ENCODE measurements around the gene PAQR6. TPM values are rescaled to one million over a fixed set of nuclear protein-coding genes. Genes with fewer than 3 reads are reported as not detected.

Gene PAQR6
- total and polyA plus RNA-seq, 2 of the 8 experiments (the other 6 are each of a cell fraction or from before 2014, with no cell fraction given) = 7.1 to 11.3 TPM

DNA sequence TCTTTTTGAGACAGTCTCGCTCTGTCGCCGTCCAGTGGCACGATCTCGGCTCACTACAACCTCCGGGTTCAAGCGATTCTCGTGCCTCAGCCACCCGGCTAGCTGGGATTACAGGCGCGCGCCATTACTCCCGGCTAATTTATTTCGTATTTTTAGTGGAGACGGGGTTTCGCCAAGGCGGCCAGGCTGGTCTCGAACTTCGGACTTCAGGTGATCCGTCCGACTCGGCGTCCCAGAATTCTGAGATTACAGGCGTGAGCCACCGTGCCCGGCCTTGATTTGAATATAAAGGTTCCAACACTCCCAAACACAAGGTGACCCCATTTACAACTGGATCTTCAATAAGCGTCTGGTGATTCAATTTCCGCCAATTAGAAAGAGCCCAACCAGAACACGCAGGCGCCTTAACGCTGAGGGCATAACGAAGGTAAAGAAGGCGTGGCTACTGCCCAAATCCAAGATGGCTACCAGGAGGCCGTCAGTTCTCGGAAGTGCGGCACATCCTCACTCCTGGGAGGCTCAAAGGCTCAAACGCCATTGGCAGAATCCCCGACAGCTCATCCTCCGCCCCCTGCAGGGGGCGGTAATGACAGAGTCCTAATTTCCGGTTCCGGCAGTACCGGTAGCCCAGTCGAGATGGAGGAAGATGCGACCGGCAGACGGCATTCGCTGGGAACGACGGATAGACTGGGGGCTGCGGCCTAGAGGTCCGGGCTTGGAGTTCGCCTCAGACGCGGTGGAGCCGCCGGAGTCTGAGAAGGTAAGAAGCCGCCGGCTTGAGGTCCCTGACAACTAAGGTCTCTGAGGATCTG, 54.2 kb downstream of the PAQR6 start, which contains the start of gene SLC25A44 (continued):
- TF ChIP-seq, protein P1, sequence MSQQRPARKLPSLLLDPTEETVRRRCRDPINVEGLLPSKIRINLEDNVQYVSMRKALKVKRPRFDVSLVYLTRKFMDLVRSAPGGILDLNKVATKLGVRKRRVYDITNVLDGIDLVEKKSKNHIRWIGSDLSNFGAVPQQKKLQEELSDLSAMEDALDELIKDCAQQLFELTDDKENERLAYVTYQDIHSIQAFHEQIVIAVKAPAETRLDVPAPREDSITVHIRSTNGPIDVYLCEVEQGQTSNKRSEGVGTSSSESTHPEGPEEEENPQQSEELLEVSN (IDR thresholded peaks at IDR 0.05) = 0 out of 2 replicates have a peak, but pooled peaks have one; percentile 28
- TF ChIP-seq TBP (IDR thresholded peaks at IDR 0.05; ENCODE audit: low read depth, low read length) = peak; percentile 90

Other genes with a start within 250 kb of the PAQR6 start
- 190 and 196 TPM in 2 replicates for gene SSR2, start 227.1 kb downstream of the PAQR6 start, total RNA-seq (2021; fragmentation: NEBNext Ultra II Directional; extraction: Animal tissue kit (Norgen Biotek cat#: 25700))
- 411 and 648 TPM in 2 replicates for gene SSR2, start 227.1 kb downstream of the PAQR6 start, polyA plus RNA-seq (2011; rRNA removed)
- 37.7 and 39.8 TPM in 2 replicates for gene UBQLN4, start 194.3 kb downstream of the PAQR6 start, total RNA-seq (2021; fragmentation: NEBNext Ultra II Directional; extraction: Animal tissue kit (Norgen Biotek cat#: 25700))
- gene UBQLN4, start 194.3 kb downstream of the PAQR6 start, polyA plus RNA-seq (2011; rRNA removed) = 47.8 and 52.0 TPM in 2 replicates
- 50.5 and 54.7 TPM in 2 replicates for gene LAMTOR2, start 193.3 kb downstream of the PAQR6 start, total RNA-seq (2021; fragmentation: NEBNext Ultra II Directional; extraction: Animal tissue kit (Norgen Biotek cat#: 25700))
- gene LAMTOR2, start 193.3 kb downstream of the PAQR6 start, polyA plus RNA-seq (2011; rRNA removed) = 122 and 131 TPM in 2 replicates
- gene RAB25, start 186.9 kb downstream of the PAQR6 start, total RNA-seq (2021; fragmentation: NEBNext Ultra II Directional; extraction: Animal tissue kit (Norgen Biotek cat#: 25700)) = 34.8 and 38.5 TPM in 2 replicates
- gene RAB25, start 186.9 kb downstream of the PAQR6 start, polyA plus RNA-seq (2011; rRNA removed) = 98.2 and 117 TPM in 2 replicates
- 52.4 and 54.7 TPM in 2 replicates for gene MEX3A, start 165.6 kb downstream of the PAQR6 start, total RNA-seq (2021; fragmentation: NEBNext Ultra II Directional; extraction: Animal tissue kit (Norgen Biotek cat#: 25700))
- gene MEX3A, start 165.6 kb downstream of the PAQR6 start, polyA plus RNA-seq (2011; rRNA removed) = 34.1 and 43.5 TPM in 2 replicates
- 46.8 and 48.0 TPM in 2 replicates for gene LMNA, start 133.3 kb downstream of the PAQR6 start, total RNA-seq (2021; fragmentation: NEBNext Ultra II Directional; extraction: Animal tissue kit (Norgen Biotek cat#: 25700))
- gene LMNA, start 133.3 kb downstream of the PAQR6 start, polyA plus RNA-seq (2011; rRNA removed) = 25.8 and 38.3 TPM in 2 replicates
- gene SEMA4A, start 94.5 kb downstream of the PAQR6 start, total RNA-seq (2021; fragmentation: NEBNext Ultra II Directional; extraction: Animal tissue kit (Norgen Biotek cat#: 25700)) = 5.9 and 7.3 TPM in 2 replicates
- 10.6 and 12.0 TPM in 2 replicates for gene SEMA4A, start 94.5 kb downstream of the PAQR6 start, polyA plus RNA-seq (2011; rRNA removed)
- gene SLC25A44, start 54.0 kb downstream of the PAQR6 start, total RNA-seq (2021; fragmentation: NEBNext Ultra II Directional; extraction: Animal tissue kit (Norgen Biotek cat#: 25700)) = 23.4 and 31.4 TPM in 2 replicates
- gene SLC25A44, start 54.0 kb downstream of the PAQR6 start, polyA plus RNA-seq (2011; rRNA removed) = 27.0 and 32.1 TPM in 2 replicates
- 113 and 116 TPM in 2 replicates for gene PMF1, start 35.0 kb downstream of the PAQR6 start, total RNA-seq (2021; fragmentation: NEBNext Ultra II Directional; extraction: Animal tissue kit (Norgen Biotek cat#: 25700))
- 296 and 337 TPM in 2 replicates for gene PMF1, start 35.0 kb downstream of the PAQR6 start, polyA plus RNA-seq (2011; rRNA removed)
- 0.78 and 1.2 TPM in 2 replicates for gene BGLAP, start 5.9 kb downstream of the PAQR6 start, total RNA-seq (2021; fragmentation: NEBNext Ultra II Directional; extraction: Animal tissue kit (Norgen Biotek cat#: 25700))
- 1.5 and 3.2 TPM in 2 replicates for gene BGLAP, start 5.9 kb downstream of the PAQR6 start, polyA plus RNA-seq (2011; rRNA removed)
- gene SMG5, start 34.8 kb upstream of the PAQR6 start, total RNA-seq (2021; fragmentation: NEBNext Ultra II Directional; extraction: Animal tissue kit (Norgen Biotek cat#: 25700)) = 94.7 and 98.0 TPM in 2 replicates
- 32.7 and 45.2 TPM in 2 replicates for gene SMG5, start 34.8 kb upstream of the PAQR6 start, polyA plus RNA-seq (2011; rRNA removed)
- gene TMEM79, start 36.3 kb upstream of the PAQR6 start, total RNA-seq (2021; fragmentation: NEBNext Ultra II Directional; extraction: Animal tissue kit (Norgen Biotek cat#: 25700)) = 1.7 and 2.1 TPM in 2 replicates
- 2.3 and 3.9 TPM in 2 replicates for gene TMEM79, start 36.3 kb upstream of the PAQR6 start, polyA plus RNA-seq (2011; rRNA removed)
- gene GLMP, start 47.6 kb upstream of the PAQR6 start, total RNA-seq (2021; fragmentation: NEBNext Ultra II Directional; extraction: Animal tissue kit (Norgen Biotek cat#: 25700)) = 47.6 and 48.1 TPM in 2 replicates
- 59.5 and 69.3 TPM in 2 replicates for gene GLMP, start 47.6 kb upstream of the PAQR6 start, polyA plus RNA-seq (2011; rRNA removed)
- gene VHLL, start 51.3 kb upstream of the PAQR6 start, total RNA-seq (2021; fragmentation: NEBNext Ultra II Directional; extraction: Animal tissue kit (Norgen Biotek cat#: 25700)) = not detected in 2 replicates
- gene VHLL, start 51.3 kb upstream of the PAQR6 start, polyA plus RNA-seq (2011; rRNA removed) = not detected in 2 replicates
- 471 and 480 TPM in 2 replicates for gene CCT3, start 90.2 kb upstream of the PAQR6 start, total RNA-seq (2021; fragmentation: NEBNext Ultra II Directional; extraction: Animal tissue kit (Norgen Biotek cat#: 25700))
- gene CCT3, start 90.2 kb upstream of the PAQR6 start, polyA plus RNA-seq (2011; rRNA removed) = 321 and 431 TPM in 2 replicates
- 1.0 and 2.1 TPM in 2 replicates for gene TSACC, start 90.5 kb upstream of the PAQR6 start, total RNA-seq (2021; fragmentation: NEBNext Ultra II Directional; extraction: Animal tissue kit (Norgen Biotek cat#: 25700))
- 3.3 and 5.0 TPM in 2 replicates for gene TSACC, start 90.5 kb upstream of the PAQR6 start, polyA plus RNA-seq (2011; rRNA removed)
- 2.2 and 2.6 TPM in 2 replicates for gene RHBG, start 121.2 kb upstream of the PAQR6 start, total RNA-seq (2021; fragmentation: NEBNext Ultra II Directional; extraction: Animal tissue kit (Norgen Biotek cat#: 25700))
- 2.7 and 3.1 TPM in 2 replicates for gene RHBG, start 121.2 kb upstream of the PAQR6 start, polyA plus RNA-seq (2011; rRNA removed)